H54 (cell line): Measurements from ENCODE around the gene TMEM126A.
A peak's percentile ranks its signal among the peaks of the same experiment; 100 is the strongest.
"Not testable (repeated sequence)": the region's sequence is repeated elsewhere in the genome, so short reads cannot be mapped to it uniquely, and the experiment has no call there.

Experiments
- DNase-seq: peaks from one replicate; pipeline ENCODE4 v3.0.0; 2011; ENCODE audit warnings: low spot score, mixed read lengths; ENCODE audit not compliant: insufficient read length
- FAIRE-seq: peaks from 3 replicates; lab custom pipeline; 2011; peaks lifted over from hg19 to GRCh38; lab: Jason Lieb, UNC
- POLR2A ChIP-seq: IDR thresholded peaks from 2 replicates; pipeline ENCODE4 v1.6.1; 2011; ENCODE audit warnings: low read depth, mild to moderate bottlenecking, low read length

TMEM126A gene

DNA sequence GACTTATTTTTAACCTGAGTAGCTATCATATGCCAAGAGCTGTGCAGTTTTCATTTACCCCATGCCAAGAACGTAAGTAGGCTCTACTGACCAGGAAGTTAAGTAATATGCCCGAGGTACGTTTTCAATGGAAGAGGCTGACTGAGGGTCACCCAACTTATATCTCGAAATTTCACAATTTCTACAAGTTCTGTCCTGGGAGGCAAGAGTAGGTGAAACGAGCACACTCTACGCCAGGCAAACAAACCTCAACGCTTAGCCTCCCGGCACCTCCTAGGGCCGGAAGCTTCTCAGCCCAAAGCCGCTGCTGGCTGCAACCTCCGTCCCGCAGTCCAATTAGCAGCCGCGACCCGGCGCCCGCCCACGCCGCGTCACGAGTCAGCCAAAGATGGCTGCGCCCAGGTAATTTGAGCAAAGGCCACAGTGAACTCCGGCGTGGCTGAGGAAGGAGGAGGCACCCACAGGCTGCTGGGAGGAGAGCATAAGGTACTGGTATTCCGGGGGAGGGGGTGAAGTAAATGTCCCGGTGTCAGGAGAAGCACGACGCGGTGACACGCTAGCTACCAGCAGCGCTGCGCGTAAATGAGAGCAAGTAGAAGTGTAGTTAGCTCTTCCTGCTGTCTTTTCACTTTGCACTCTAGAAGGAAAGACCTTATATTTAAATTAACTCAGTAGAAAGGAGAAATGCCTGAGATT, at the start of gene TMEM126A:
TMEM126A (plus strand) TSS at position 364 of the 696 bp plus-strand sequence. CDS start 2,289 bp downstream, outside the sequence.
- DNase-seq = peak; percentile 89
- FAIRE-seq = peak; percentile 98
- TF ChIP-seq POLR2A = peak; percentile 86

- FAIRE-seq (no peak), DNase-seq (no peak)
- no peak for TF ChIP-seq POLR2A
These were observed 48.7 kb upstream of the TMEM126A start for GRCh38 chr11:85599083-85599482.

DNA sequence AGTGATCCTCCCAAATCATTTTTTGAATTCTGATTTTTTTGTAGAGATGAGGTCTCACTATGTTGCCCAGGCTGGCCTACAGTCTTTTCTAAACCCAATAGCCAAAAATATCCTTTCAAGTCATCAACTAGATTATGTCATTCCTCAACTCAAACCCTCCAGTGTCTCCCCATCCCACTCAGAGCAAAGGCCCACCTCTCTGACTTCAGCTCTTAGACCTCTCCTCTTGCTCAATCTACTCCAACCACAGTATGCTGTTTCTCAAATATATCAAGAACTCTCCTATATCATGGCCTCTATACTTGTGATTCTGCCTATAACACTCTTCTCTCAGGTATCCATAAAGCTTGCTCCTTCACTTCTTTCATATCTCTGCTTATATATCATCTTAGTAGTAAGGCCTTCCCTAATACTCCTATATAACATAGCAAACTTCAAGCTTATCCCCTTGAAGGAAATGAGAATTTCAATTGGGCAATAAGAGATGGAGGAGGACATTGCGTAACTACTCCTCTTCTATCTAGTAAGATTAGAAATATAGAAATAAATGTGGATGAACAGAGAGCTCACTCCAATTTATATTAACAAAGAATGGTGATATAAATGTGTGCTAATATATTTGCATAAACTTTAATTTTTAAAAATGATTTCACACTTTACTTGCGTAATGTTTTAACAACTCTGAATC, 45.1 kb upstream of the TMEM126A start:
- no peak for DNase-seq
- no peak for TF ChIP-seq POLR2A
- no peak for FAIRE-seq

GRCh38 chr11:85603220-85603619, 44.5 kb upstream of the TMEM126A start:
- FAIRE-seq (no peak), DNase-seq (no peak)
- no peak for TF ChIP-seq POLR2A

- FAIRE-seq, DNase-seq: not testable (repeated sequence)
These were observed 41.5 kb upstream of the TMEM126A start for GRCh38 chr11:85606237-85606636.

DNA sequence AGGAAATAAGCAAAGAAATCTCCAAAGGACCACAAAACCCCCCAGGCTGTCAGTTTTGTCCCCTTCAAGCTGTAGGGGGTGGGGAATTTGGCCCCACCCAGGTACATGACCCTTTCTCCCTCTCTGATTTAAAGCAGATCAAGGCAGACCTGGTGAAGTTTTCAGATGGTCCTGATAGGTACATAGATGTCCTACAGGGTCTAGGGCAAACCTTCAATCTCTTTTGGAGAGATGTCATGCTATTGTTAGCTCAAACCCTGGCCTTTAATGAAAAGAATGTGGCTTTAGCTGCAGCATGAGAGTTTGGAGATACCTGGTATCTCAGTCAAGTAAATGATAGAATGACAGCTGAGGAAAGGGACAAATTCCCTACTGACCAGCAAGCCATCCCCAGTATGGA, 39.1 kb upstream of the TMEM126A start:
- DNase-seq, FAIRE-seq: not testable (repeated sequence)

GRCh38 chr11:85609286-85609685, 38.5 kb upstream of the TMEM126A start:
- FAIRE-seq, DNase-seq: not testable (repeated sequence)

DNA sequence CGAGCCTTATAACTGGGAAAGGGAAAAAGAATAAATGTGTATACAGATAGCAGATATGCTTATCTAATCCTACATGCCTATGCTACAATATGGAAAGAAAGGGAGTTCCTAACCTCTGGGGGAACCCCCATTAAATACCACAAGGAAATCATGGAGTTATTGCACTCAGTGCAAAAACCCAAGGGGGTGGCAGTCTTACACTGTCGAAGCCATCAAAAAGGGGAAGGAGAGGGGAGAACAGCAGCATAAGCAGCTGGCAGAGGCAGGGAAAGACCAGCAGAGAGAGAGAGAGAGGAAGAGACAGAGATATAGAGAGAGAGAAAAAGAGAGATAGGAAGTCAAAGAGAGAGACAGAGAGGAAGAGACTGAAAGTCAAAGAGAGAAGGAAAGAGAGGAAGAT, 36.1 kb upstream of the TMEM126A start:
- not testable (repeated sequence) for FAIRE-seq, DNase-seq

DNA sequence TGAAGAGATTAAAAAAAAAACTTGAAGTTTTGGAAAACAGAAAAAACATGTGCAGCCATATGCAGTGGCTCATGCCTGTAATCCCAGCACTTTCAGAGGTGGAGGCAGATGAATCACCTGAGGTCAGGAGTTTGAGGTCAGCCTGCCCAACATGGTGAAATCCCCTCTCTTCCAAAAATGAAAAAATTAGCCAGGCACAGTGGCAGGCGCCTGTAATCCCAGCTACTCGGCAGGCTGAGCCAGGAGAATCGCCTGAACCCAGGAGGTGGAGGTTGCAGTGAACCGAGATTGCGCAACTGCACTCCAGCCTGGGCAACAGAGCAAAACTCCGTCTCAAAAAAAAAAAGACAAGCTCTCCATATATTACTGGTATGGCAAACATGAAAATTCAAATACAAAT, 28.3 kb upstream of the TMEM126A start:
- no peak for DNase-seq
- peak; percentile 75 for FAIRE-seq
- no peak for TF ChIP-seq POLR2A

DNA sequence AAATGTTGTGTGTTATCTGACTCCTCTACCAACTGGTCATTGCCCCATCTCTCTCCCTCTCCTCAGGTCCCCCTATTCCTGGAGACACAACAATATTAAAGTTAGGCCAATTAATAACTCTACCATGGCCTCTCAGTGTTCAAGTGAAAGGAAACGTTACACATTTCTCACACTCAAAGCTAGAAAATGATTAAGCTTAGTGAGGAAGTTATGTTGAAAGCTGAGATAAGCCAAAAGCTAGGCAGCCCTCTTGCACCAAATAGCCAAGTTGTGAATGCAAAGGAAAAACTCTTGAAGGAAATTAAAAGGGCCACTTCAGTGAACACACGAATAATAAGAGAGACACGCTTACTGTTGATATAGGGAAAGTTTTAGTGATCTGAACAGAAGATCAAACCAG, 27.5 kb upstream of the TMEM126A start:
- no peak for TF ChIP-seq POLR2A
- DNase-seq = no peak
- FAIRE-seq = peak; percentile 50

- no peak for TF ChIP-seq POLR2A
- FAIRE-seq (no peak), DNase-seq (no peak)
These were observed 21.3 kb upstream of the TMEM126A start for GRCh38 chr11:85626496-85626895.

DNA sequence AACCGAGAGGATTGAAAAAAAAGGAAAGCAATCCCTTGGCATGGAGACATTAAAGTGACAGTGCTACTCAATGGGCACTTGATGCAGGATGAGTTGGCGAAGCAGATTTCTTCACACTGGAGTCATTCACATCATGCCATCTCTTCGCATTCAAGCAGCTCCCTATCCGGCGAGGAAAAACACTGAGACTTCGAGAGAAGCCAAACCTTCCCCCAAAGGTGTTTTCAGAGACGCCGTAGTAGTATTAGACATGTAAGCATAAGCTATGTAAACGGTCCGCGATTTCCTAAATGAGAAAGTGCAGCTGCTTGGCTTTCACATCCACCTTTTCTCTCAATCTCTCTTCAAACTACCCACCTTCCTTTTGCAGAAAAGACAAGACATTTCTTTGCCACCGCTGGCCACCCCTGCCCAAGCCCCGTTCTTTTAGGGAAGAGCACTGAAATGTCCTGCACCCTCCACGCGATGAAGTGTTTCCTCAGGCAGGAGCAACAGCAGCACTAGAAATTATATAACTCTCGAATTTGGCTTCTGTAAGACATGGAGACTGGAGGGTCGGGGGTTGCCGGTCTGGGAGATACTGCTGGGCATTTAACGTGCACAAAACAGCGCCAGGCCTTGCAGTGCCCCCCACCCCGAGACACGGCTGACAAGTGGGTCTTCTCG, 20.3 kb upstream of the TMEM126A start, which contains the start of gene DLG2:
DLG2 (minus strand) TSS at position 13 of the 666 bp plus-strand sequence.
- no peak for TF ChIP-seq POLR2A
- FAIRE-seq = peak; percentile 97
- peak; percentile 20 for DNase-seq

DNA sequence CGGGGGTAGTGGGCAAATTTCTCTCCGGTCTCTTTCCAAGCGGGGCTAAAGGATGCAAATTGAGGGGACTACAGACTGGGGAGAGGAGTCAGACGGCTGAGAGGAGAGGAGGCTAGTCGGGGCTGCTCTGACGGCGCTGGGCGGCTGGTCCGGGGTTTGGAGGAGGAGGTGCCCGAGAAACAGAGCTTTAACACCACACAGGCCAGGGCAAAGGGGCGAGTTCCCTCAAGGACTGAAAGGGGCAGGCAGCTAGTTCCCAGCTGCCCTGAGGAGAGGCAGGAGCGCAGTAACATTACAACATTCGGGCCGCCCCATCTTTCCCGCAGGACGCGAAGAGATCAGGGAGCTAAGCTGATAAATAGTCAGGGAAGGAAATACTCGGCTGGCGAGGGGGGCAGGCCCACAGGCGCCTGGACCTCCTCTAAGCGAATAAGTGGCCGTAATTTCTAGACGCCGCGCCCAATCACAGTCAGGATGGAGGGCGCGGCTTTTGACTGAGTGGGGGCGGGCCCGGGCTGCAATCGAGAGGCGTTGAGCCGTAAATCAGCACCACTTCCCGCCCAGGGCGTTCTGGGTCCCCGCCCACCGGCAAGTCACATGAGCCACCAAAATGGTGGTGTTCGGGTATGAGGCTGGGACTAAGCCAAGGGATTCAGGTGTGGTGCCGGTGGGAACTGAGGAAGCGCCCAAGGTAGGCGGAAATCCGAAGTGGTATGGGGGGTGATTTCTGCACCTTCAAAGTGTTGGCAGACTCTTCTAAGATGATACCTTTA, 19.6 kb upstream of the TMEM126A start, which contains the start of gene TMEM126B:
TMEM126B (plus strand) TSS at position 596 of the 773 bp plus-strand sequence; CDS start at position 611, 15 bp downstream.
- peak; percentile 85 for TF ChIP-seq POLR2A
- FAIRE-seq = peak; percentile 99

DNA sequence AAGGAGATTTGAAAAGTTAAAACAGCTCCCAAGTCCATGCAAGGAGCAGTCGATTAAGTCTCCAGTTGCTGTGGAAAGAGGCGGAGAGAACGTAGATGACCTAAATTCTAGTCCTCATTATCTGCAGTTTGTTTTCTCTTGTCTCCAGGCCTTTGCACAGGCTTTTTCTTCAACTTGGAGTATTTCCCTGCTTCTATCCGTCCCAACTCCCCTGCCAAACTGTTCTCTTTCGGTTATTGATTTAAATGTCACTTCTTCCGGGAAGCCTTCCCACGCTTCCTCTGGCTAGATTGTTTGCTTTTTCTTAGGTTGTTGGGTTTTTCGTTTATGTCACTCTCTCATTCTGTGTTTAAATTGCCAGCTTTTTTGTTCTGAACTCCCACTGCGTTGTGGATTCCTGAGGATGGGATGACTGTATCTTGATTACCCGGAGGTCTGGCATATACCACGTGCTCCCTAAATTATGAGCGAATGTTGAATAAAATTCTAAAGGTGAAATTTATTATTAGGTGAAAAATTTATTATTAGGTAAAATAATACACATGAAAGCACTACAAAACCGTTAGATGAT, 18.9 kb upstream of the TMEM126A start:
- TF ChIP-seq POLR2A = no peak
- DNase-seq (peak; percentile 7), FAIRE-seq (no peak)

More for the DNA sequence above, 19.6 kb upstream of the TMEM126A start, which contains the start of gene TMEM126B:
- DNase-seq = peak; percentile 72
